NCI-H446 treated with DMSO at 0.1 percent for 48 hours (cell line): Measurements from ENCODE around the gene ZNF735.
"Not testable (repeated sequence)": the region's sequence is repeated elsewhere in the genome, so short reads cannot be mapped to it uniquely, and the experiment has no call there.

Experiments
- DNase-seq: peaks from one replicate; lab custom pipeline; 2025; lab: John Stamatoyannopoulos, UW

Gene ZNF735

GRCh38 chr7:64206903-64207302 is at the start of gene ZNF735:
Gene ZNF735 (plus strand): TSS chr7:64207203. CDS start chr7:64207203, 0 bp downstream.
- no peak for DNase-seq

DNA sequence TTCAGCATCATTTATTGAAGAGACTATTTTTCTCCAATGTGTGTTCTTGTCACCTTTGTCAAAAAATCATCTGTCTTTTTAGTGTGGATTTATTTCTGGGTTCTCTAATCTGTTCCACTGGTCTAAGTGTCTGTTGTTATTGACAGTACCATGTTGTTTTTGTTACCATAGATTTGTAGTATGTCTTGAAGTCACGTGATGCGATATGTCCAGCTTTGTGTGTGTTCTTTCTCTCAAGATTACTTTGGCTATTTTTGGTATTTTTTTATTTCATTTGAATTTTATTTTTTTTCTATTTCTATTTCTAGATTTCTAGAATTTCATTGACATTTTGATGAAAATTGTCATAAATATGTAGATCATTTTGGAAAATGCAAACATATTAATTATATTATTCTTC is 36.0 kb upstream of the ZNF735 start:
- not testable (repeated sequence) for DNase-seq

DNA sequence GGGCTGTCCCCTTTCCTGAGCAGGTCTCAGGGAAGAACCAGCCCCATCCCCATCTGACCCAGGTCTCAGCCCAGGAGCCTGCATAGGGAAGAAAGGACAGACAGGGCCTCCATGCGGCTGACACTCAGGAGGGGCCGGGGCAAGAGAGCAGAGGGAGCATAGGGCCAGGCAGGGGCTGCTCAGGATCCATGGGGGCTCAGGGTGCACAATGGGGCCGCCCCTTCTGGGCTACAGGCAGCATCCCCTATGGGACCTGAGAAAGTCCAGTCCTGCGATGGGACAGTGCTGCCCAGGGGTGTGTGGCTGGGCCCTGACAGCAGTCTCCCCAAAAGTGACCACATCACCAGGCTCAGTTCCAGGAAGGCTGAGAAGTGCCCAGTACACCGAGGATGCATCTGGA is 32.7 kb upstream of the ZNF735 start:
- DNase-seq = no peak

DNA sequence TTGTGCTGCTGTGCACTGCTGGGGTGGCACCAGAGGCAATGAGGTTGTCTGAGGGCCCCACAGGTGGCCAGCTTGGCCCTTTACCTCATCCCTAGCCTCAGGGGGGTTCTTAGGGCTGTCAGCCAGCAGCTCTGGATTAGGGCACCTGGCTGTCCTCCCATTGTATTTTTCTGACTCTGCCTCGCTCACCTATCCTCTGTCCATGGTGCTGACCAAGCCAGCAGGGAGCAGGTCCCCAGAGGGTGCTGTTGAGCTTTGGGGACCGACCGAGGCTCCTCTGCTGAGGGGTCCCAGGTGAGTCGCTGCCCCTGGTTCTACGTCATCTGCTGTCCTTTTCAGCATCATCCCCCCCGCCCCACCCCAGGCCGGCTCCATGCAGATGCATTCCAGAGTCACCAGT is 32.1 kb upstream of the ZNF735 start:
- no peak for DNase-seq

GRCh38 chr7:64180989-64181388 is 26.0 kb upstream of the ZNF735 start:
- DNase-seq = no peak

DNA sequence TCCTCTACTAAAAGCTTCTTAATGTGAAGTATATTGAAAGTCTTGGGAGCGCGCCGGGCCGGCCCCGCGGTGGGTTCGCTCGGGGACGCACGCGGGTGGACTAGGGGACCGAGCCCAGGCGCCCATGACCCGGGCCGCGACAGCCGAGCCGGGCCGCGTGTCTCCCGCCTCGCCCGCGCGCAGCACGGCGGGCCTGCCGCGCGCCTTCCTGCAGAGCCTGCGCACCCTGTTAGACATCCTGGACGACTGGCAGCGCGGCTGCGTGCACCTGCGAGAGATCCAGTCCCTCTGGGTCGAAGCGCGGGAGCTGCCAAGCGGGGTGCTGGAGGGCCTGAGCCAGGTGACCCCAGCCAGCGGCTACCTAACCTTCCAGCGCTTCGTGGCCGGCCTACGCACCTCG is 25.4 kb upstream of the ZNF735 start:
- DNase-seq = no peak

DNA sequence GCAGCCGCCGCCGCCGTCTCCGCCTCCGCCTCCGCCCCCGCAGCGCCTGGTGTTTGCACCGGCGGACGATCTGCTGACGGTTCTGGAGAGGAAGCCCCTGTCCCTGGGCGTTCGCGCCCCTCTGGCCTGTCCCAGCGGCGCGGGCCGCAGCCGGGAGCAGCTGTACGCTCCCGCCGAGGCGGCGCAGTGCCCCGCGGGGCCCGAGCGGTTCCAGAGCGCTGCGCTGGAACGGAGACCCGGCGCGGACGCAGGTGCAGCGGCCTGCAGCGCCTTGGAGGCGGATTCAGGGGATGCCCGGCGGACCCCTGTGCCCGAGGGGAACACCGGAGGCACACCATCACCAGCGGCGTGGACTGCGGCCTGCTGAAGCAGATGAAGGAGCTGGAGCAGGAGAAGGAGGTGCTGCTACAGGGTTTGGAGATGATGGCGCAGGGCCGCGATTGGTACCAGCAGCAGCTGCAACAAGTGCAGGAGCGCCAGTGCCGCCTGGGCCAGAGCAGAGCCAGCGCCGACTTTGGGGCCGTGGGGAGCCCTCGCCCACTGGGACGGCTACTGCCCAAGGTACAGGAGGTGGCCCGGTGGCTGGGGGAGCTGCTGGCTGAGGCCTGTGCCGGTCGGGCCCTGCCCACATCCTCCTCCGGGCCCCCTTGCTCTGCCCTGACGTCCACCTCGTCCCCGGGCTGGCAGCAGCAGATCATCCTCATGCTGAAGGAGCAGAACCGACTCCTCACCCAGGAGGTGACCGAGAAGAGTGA is 24.8 kb upstream of the ZNF735 start:
- no peak for DNase-seq

DNA sequence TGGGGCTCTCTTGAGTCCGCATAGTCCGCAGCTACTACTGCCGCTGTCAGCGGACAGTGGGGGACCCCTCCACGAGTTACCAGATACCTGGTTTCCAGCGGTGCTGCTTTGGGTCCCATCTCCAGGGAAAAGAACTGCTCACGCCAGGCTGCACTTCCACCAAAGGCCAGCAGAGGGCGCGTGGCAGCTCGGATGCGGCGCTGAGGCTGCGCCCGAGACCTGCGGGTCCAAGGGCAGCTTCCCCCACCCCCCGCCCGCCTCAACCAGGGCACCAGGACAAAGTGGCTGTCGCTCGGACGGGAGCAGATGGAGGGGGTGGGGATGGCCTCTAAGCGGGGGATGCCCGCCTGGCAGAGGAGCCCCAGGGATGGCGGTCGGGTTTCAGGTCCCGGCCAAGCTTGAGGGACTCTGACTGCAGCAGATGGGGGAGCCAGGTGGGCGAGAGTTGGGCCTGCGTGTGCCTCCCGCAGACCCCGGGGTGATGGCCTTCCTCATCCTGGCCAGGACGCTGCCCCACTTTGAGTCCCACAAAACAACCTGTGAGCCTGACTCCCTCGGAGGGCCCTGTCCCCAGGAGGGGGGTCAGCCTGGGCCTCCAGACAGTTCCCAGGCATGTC is 23.8 kb upstream of the ZNF735 start:
- DNase-seq = no peak

GRCh38 chr7:64183827-64184372 is 23.1 kb upstream of the ZNF735 start:
- no peak for DNase-seq

- no peak for DNase-seq
Observed at GRCh38 chr7:64184376-64184775, 22.6 kb upstream of the ZNF735 start.

- no peak for DNase-seq
Observed at GRCh38 chr7:64187408-64187807, 19.6 kb upstream of the ZNF735 start.

DNA sequence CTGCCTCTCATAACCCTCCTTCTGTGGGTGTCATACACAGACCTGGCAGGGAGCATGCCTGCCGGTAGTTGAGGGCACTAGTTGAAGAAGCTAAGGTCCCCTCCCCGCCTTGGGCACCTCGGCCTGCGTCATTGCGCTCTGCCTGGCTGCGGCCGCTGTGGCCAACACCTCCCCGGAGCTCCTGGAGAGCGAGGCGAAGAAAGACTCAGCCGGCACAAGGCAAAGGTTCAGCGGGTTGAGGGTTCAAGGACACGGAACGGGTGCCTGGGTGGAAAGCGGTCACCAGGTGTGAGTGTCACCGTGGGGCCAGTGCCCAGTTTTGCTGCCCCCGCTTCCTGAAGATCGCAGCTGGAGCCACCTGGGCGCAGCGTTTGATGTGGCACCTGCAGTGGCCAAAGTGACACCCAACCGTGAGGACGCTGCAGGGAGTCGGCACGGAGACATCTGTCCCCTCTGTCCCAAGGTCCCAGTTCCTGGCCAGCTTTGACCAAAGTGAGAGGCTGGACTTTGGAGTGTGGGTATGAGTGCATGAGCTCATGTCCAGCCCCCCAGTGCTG is 14.8 kb upstream of the ZNF735 start:
- DNase-seq = no peak

DNA sequence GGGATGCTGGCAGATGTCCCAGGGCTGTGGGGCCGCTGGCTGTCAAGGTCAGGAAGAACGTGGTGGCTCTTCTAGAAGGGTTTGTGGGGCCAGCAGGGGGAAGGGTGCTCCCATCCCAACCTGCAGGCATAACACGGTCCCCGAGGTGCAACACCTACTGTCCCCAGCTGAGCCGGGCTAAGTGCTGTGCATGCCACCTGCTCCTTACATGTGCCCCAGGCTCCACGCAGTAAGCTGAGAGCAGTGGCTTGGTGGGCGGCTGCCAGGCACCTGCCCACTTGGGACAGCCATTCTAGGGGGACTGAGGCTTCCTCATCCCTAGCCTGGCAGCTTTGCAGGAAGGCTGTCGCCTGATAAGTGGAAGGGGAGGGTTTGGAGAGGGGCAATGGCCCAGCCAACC is 14.2 kb upstream of the ZNF735 start:
- DNase-seq = no peak

DNA sequence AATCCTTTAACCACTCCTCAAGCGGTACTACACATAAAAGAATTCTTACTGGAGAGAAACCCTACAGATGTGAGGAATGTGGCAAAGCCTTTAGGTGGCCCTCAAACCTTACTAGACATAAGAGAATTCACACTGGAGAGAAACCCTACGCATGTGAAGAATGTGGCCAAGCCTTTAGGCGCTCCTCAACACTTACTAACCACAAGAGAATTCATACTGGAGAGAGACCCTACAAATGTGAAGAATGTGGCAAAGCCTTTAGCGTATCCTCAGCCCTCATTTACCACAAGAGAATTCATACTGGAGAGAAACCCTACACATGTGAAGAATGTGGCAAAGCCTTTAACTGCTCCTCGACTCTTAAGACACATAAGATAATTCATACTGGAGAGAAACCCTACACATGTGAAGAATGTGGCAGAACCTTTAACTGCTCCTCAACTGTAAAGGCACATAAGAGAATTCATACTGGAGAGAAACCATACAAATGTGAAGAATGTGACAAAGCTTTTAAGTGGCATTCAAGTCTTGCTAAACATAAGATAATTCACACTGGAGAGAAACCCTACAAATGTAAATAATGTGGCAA is 12.8 kb downstream of the ZNF735 start:
- DNase-seq = not testable (repeated sequence)

DNA sequence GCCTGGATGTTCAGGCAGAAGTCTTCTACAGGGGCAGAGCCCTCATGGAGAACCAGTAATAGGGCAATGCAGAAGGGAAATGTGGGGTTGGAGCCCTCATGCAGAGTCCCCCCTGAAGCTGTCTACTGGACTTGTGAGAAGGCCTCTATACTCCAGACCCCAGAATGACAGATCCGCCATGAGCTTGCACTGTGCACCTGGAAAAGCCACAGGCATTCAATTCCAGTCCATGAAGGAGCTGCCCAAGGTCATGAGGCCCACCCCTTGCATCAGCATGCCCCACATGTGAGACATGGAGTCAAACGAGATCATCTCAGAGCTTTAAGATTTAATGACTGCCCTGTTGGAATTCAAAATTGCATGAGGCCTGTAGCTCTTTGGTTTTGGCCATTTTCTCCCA is 16.4 kb downstream of the ZNF735 start:
- no peak for DNase-seq

DNA sequence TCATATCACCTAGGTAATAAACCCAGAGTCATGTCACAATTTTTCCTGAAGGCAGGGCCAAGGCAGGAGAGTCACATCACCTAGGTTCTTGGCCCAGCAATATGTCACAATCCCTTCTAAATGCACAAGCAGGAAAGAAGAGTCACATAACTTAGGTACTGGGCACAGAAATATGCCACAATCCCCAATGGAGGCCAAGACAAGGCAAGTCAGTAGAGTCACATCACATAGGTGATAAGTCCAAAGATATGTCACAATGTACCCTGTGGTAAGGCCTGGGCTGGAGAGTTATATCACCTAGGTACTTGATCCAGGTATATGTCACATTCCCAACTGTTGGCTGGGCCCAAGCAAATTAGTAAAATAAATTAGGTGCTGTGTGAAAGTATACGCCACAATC is 21.2 kb downstream of the ZNF735 start, which contains the start of gene ZNF679:
Gene ZNF679 (plus strand): TSS at position 301 of the 400 bp plus-strand sequence. CDS start 20,644 bp downstream, outside the sequence.
- not testable (repeated sequence) for DNase-seq

DNA sequence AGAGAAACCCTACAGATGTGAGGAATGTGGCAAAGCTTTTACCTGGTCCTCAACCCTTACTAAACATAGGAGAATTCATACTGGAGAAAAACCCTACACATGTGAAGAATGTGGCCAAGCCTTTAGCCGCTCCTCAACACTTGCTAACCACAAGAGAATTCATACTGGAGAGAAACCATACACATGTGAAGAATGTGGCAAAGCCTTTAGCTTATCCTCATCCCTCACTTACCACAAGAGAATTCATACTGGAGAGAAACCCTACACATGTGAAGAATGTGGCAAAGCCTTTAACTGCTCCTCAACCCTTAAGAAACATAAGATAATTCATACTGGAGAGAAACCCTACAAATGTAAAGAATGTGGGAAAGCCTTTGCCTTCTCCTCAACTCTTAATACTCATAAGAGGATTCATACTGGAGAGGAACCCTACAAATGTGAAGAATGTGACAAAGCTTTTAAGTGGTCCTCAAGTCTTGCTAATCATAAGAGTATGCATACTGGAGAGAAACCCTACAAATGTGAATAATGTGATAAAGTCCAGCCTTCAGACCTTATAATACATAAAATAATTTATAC is 59.4 kb downstream of the ZNF735 start:
- no peak for DNase-seq
